ENCODE results near the gene FAM124A. TPM values are rescaled to one million over a fixed set of nuclear protein-coding genes. Genes with fewer than 3 reads are reported as not detected.

Gene FAM124A
- total and polyA plus RNA-seq, 2 donors (not counting 3 experiments of a cell fraction or from before 2014, with no cell fraction given): 3.8 to 9.9 TPM

DNA sequence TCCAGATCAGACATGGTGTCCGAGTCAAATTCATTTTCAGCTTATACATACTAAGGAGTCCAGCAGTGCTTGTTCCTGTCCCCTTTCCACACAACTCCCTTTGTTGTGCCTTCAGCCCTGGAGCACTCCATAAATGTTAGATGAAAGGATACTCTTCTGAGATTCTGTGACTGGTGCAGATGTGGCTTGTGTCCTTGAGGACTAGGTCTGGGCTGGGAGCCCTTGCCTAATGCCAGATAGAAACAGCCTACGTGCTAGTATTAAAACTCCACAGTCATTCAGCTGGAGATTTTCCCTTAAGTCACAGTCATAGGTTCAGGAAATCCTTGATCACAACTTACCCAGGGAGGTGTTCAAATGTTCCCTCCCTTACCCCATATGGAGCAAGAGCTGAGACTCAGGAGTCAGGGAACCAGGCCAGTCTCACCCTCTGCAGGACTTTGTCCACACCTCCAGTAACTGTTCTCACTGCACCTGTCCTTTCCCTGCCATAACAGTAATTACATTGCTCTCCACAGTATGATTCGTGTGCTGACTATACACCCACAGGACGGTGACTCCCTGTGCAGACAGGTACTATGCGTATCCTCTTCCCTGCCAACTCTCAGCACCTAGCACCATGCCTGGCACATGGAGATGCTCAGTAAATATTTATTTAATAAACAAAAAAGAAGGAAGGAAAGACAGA lies 101.8 kb downstream of the FAM124A start:
- H3K79me2 ChIP-seq (ENCODE audit: control insufficient read depth, insufficient read depth, low read length): no peaks in the 10 kb centered on the region
- ChIA-PET CTCF (no interaction called here), POLR2A (no interaction called here)
- no peak overlapping the region for H3K9ac ChIP-seq (replicated peaks; ENCODE audit: extremely low read depth, insufficient read depth, low read length)
- no peaks in the 10 kb centered on the region for H3K36me3 ChIP-seq (ENCODE audit: control insufficient read depth in 2 of 2, extremely low read depth in 1 of 2, insufficient read depth in 2 of 2, low read length in 2 of 2)
- no TSS peak for BruUV-seq (replicated peaks)
- no peak overlapping the region for H3K27ac ChIP-seq (ENCODE audit: insufficient read depth, low read depth, low read length)
- H3K9me3 ChIP-seq (replicated peaks; ENCODE audit: control insufficient read depth, insufficient read depth, low read length): no peaks in the 10 kb centered on the region
- FAIRE-seq: no peak
- no peaks in the 10 kb centered on the region for H3K27me3 ChIP-seq (ENCODE audit: control insufficient read depth in 2 of 2, insufficient read depth in 2 of 2, low read length in 2 of 2)
- no peak overlapping the region for H2AFZ ChIP-seq (ENCODE audit: low read depth, low read length)
- no peak overlapping the region for H3K4me2 ChIP-seq (ENCODE audit: insufficient read depth, low read length)
- no peaks in the 10 kb centered on the region for H3K4me1 ChIP-seq (ENCODE audit: control insufficient read depth, extremely low read depth, insufficient read depth, low read length)
- no peak for TF ChIP-seq MYC (IDR thresholded peaks at IDR 0.05; ENCODE audit: low read depth, low read length)
- no peak for TF ChIP-seq JUN (IDR thresholded peaks at IDR 0.05; ENCODE audit: borderline replicate concordance, insufficient read depth, insufficient read length, low read depth)
- TF ChIP-seq GATA2 (IDR thresholded peaks at IDR 0.05; ENCODE audit: insufficient read depth, insufficient read length, low read depth, low read length): no peak
- no peak for TF ChIP-seq FOS (IDR thresholded peaks at IDR 0.05; ENCODE audit: borderline replicate concordance, insufficient read depth, low read length)
- TF ChIP-seq, protein P1, sequence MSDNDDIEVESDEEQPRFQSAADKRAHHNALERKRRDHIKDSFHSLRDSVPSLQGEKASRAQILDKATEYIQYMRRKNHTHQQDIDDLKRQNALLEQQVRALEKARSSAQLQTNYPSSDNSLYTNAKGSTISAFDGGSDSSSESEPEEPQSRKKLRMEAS (IDR thresholded peaks at IDR 0.05; ENCODE audit: insufficient read depth, insufficient read length): no peak
- no peak overlapping the region for H3K4me3 ChIP-seq (replicated peaks in 1 of 3; ENCODE audit: insufficient read depth in 1 of 3, low read depth in 1 of 3, low read length in 3 of 3)
- intact Hi-C loops (cut with micrococcal nuclease) (no loop called here), dilution Hi-C loops (cut with MboI; ENCODE audit: extremely low pct_ligation_motif_present, low sequenced_read_pairs) (no loop called here)
- DNase-seq (ENCODE audit: low read depth, low spot score): no peak
- no peaks in the 10 kb centered on the region for H3K9me1 ChIP-seq (replicated peaks; ENCODE audit: control insufficient read depth, extremely low read depth, insufficient read depth, low read length)
- H4K20me1 ChIP-seq (replicated peaks; ENCODE audit: control insufficient read depth, extremely low read depth, insufficient read depth, low read length): no peaks in the 10 kb centered on the region

DNA sequence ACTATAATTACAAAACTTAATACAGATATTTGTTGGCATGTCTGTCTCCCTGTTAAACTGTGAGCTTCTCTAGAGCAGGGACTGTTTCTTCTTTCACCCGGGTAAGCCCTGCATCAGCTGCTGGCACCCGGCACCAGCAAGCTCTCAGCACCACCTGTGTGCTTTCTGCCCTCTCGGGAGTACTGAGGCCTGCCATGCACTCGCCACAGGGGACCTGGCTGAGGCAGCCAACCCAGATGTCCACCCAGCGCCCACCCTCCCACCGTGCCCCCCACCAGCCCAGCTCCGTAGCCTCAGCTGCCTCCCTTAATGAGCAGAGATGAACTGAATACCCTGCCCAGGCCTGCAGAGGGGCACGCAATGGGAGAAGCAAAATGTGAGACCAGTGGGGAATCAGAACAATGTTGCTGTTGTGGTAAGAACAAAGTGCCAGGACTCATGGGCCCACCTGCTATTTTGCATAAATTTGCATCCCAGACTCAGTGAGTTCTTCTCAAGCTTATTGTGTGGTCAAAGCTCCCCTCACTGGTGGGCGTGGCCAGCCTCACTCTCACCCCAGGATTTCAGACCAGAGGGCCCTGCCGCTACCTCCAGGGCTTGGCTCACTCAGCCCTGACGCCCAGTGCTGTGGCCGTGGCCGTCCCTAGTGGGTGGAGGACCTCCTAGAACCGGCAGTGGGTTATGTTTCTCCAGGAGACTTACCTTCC lies 102.7 kb downstream of the FAM124A start:
- Histone ChIP-seq H3K9ac (replicated peaks; ENCODE audit: extremely low read depth, insufficient read depth, low read length) (no peak overlapping the region), H3K79me2 (ENCODE audit: control insufficient read depth, insufficient read depth, low read length) (no peaks in the 10 kb centered on the region), H3K9me1 (replicated peaks; ENCODE audit: control insufficient read depth, extremely low read depth, insufficient read depth, low read length) (no peaks in the 10 kb centered on the region), H2AFZ (ENCODE audit: low read depth, low read length) (no peak overlapping the region), H3K27me3 (ENCODE audit: control insufficient read depth in 2 of 2, insufficient read depth in 2 of 2, low read length in 2 of 2) (no peaks in the 10 kb centered on the region), H4K20me1 (replicated peaks; ENCODE audit: control insufficient read depth, extremely low read depth, insufficient read depth, low read length) (no peaks in the 10 kb centered on the region), H3K27ac (ENCODE audit: insufficient read depth, low read depth, low read length) (no peak overlapping the region), H3K9me3 (replicated peaks; ENCODE audit: control insufficient read depth, insufficient read depth, low read length) (no peaks in the 10 kb centered on the region), H3K4me2 (ENCODE audit: insufficient read depth, low read length) (no peak overlapping the region), H3K4me1 (ENCODE audit: control insufficient read depth, extremely low read depth, insufficient read depth, low read length) (no peaks in the 10 kb centered on the region), H3K4me3 (replicated peaks in 1 of 3; ENCODE audit: insufficient read depth in 1 of 3, low read depth in 1 of 3, low read length in 3 of 3) (no peak overlapping the region), H3K36me3 (ENCODE audit: control insufficient read depth in 2 of 2, extremely low read depth in 1 of 2, insufficient read depth in 2 of 2, low read length in 2 of 2) (no peaks in the 10 kb centered on the region)
- POLR2A ChIA-PET: no interaction called here
- CTCF ChIA-PET: no interaction called here
- dilution Hi-C loops (cut with MboI; ENCODE audit: extremely low pct_ligation_motif_present, low sequenced_read_pairs): no loop called here
- no TSS peak for BruUV-seq (replicated peaks)
- TF ChIP-seq EZH2 (IDR thresholded peaks at IDR 0.05; ENCODE audit: borderline replicate concordance, low read depth, low read length, severe bottlenecking): no peak
- TF ChIP-seq, protein P2, sequence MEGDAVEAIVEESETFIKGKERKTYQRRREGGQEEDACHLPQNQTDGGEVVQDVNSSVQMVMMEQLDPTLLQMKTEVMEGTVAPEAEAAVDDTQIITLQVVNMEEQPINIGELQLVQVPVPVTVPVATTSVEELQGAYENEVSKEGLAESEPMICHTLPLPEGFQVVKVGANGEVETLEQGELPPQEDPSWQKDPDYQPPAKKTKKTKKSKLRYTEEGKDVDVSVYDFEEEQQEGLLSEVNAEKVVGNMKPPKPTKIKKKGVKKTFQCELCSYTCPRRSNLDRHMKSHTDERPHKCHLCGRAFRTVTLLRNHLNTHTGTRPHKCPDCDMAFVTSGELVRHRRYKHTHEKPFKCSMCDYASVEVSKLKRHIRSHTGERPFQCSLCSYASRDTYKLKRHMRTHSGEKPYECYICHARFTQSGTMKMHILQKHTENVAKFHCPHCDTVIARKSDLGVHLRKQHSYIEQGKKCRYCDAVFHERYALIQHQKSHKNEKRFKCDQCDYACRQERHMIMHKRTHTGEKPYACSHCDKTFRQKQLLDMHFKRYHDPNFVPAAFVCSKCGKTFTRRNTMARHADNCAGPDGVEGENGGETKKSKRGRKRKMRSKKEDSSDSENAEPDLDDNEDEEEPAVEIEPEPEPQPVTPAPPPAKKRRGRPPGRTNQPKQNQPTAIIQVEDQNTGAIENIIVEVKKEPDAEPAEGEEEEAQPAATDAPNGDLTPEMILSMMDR (IDR thresholded peaks at IDR 0.05; ENCODE audit: extremely low read depth in 1 of 2, insufficient read depth in 1 of 2, low read depth in 1 of 2, low read length in 2 of 2): no peak
- TF ChIP-seq, protein P1 (IDR thresholded peaks at IDR 0.05; ENCODE audit: insufficient read depth, insufficient read length): no peak
- no peak for TF ChIP-seq GATA2 (IDR thresholded peaks at IDR 0.05; ENCODE audit: insufficient read depth, insufficient read length, low read depth, low read length)
- no peak for TF ChIP-seq FOS (IDR thresholded peaks at IDR 0.05; ENCODE audit: borderline replicate concordance, insufficient read depth, low read length)
- TF ChIP-seq JUN (IDR thresholded peaks at IDR 0.05; ENCODE audit: borderline replicate concordance, insufficient read depth, insufficient read length, low read depth): no peak
- TF ChIP-seq POLR2AphosphoS5 (IDR thresholded peaks at IDR 0.05; ENCODE audit: insufficient read depth, low read depth, low read length): no peak
- no peak for TF ChIP-seq MYC (IDR thresholded peaks at IDR 0.05; ENCODE audit: low read depth, low read length)
- no peak for TF ChIP-seq POLR2A (IDR thresholded peaks at IDR 0.05; ENCODE audit: low read depth, low read length)
- DNase-seq (ENCODE audit: low read depth, low spot score): no peak
- intact Hi-C loops (cut with micrococcal nuclease): no loop called here
- FAIRE-seq: no peak

Data from endothelial cell of umbilical vein (primary cell).